GM03348 (cell line): ENCODE data around the gene PARM1.

ENCODE experiments used
- DNase-seq: peaks from one replicate; pipeline ENCODE4 v3.0.0; 2012; ENCODE audit warnings: low spot score

Gene PARM1

DNA sequence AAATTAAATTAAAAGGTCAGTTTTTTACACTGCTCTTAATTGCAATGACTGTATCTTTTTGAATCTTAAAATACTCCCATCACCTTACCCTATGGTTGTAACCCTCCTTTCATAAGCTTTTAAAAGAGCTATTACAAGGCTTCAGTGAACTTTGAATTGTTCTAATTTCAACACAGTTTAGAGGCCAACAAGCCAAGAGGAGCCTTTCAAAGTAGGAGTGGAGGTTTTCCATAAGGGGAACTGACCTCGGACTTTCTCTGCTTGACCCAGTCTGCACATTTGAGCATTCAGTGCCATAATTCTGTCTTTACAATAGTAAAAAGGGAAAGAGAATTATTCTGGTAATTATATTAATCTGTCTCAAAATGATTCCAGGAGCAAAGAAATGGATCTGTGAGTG lies 98.9 kb downstream of the PARM1 start:
- DNase-seq: no peak

DNA sequence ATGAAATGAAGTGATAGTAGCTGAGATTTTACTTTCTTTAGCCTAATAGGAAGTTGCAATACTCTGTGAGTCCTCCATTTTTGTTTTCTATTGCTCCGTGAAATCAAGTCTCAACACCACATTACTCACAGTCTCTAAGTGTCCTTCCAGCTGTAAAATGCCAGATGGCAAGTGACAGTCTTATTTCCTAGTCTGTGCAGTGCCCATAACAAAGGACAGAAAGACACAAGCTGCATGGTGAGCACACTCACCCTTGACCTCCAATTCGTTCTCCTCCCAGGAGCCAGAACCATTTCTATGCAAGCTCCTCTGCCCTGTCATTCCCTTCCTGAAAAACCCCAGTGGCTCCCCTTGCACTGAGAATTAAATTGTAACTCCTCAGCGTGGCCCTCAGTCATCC lies 101.6 kb downstream of the PARM1 start:
- no peak for DNase-seq

DNA sequence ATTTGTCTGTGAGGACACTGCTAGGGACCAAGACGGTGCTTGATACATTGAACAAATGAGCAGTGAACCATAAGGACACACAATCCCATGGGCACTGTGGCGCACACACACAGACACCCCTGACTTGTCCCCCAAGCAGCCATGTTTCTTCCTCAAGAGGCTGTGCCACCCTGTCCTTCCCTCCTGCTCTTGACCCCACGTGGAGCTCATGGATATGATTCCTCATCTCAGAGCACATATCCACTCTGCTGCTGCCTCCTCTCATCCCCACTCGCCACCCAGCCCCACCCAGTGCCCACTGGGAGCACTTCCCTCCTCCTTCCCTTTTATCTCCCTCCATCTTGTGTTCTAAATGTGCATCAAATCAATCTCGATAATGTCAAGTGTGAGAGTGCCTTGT lies 102.4 kb downstream of the PARM1 start:
- DNase-seq: no peak

DNA sequence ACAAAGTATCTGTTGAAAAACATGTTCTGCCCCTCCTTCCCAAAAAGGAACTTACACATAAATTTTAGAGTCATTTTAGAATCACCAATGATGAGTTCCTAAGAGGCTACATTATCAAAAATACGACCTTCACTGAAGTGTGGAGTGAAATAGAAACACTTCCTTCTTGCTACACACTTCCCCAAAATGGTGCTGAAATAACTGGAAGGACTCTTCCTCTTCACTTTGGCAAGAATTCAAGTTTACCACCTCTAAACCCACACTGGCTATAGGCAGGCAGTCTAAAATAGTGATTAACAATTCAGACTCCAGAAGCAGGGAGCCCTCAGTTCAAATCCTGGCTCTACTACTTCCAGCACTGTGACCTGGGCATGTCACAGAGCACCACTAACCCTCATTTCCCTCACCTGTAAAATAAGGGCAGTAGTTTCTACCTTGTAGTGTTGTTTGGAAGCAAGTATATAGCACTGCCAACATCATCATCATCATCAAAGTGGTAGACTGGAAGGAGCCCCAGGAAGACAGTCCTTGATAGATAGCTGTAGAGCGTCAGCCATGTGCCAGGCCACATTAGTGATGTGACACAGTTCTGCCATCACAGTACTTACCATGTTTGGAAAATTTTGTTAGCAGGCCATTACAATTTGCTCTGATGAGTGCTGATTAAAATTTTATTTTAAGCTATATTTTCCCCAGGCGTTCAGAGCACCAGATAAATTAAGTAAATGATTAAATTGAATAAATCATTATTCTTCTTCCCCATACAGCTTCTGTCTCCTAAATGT lies 103.3 kb downstream of the PARM1 start:
- DNase-seq: no peak

DNA sequence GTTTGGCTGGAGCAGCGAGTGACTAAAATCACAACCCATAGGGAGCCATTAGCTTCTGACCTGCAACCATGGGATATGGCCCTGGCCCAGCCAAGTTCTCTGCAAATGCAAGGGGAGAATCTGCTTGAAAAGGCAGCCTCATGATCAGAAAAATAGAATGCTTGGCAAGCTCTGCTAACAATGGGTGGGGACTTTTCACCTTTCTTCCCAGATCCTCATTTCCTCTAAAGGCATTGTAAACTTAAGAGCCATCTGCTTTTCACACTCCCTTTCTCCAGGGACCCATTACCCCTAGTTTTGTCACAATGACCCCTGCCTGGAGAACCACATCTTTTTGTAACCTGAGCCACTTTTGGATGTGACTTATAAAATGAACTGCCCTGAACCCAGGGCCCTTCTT lies 104.3 kb downstream of the PARM1 start:
- no peak for DNase-seq

DNA sequence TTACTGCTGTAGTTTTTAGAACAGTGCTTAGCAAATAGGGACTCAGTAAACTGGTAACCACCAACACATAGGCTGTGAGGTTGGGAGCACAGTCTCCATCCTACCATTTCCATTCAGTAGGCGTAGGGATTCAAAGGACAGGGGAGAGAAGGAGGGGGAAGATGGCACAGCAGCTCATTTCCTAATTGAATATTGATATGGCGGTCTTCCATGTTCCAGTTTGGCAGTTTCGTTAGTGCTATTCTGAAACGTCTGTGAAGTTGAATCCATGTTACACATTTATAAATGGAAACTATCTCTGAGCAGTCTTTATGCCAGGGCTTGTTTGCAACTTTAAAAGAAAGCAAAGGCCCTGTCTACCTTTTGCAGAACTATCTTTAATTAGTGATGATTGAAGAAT lies 105.5 kb downstream of the PARM1 start:
- no peak for DNase-seq

DNA sequence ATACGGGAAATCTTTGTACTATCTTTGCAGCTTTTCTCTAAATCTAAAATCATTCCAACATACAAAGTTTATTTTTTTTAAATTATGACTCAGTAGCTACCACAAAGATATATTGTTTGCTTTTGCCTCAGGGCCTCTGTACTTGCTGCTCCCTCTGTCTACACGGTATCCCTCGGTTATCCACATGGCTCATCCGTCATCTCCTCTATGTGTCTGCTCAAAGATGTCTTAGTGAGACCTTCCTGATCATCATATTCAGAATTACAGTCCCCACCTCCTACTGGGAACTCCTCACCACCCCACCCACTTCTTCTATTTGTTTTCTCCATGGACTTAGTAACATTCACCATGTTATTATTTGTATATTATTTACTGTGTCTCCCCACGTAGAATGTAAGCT lies 107.8 kb downstream of the PARM1 start:
- no peak for DNase-seq

DNA sequence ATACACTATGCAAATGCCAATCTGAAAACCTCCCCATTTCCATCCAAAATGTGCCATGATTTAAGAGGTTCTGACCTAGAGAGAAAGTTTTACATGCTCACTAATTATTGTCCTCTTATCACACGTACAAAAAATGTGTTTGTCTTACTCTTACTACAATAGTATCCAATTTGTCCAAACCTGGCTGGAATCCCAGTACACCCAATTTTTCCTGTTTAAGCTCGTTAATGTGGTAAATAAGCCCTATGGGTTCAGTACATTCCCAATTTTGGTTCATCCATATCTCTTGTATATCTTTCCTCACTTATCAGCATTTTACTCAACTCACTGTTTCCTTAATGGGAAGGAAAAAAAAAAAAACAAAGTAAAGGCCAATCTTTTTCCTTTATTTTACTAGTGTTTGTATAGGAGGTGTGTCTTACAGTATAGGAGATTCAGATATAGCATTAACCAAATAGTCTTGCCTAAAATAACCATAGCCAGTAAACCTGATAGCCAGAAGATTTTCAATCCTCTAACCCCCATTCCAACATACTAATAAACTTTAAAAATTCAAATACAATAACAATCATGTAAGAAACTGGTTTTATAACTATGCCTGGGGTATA lies 109.8 kb downstream of the PARM1 start:
- no peak for DNase-seq

DNA sequence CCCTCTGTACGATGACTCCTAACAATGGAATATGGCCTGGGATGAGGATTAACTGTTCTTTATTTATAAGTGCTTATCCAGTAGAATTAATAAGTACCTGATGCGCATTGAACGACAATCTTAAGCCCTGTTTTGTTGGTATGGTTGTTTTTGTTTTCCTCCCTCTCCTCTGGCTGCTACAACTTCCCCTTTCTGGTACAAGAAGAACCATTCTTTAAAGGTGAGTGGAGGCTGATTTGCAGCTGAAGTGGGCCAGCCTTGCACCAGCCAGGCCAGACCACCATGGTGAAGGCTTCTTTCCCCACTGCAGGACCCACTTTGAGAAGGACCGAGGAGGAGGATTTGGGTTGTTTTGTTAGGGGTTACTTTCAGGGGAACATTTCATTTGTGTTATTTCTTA lies 113.3 kb downstream of the PARM1 start:
- no peak for DNase-seq

DNA sequence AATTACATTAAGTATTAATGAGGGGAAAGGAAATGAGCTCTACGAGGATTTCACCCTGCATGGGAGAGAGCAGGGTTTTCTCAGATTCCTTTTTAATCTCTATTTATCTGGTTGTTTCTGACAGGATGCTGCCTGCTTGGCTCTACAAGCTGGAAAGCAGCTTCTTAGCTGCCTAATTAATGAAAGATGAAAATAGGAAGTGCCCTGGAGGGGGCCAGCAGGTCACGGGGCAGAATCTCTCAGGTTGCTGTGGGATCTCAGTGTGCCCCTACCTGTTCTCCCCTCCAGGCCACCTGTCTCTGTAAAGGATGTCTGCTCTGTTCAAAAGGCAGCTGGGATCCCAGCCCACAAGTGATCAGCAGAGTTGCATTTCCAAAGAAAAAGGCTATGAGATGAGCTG lies 113.7 kb downstream of the PARM1 start:
- DNase-seq: no peak

DNA sequence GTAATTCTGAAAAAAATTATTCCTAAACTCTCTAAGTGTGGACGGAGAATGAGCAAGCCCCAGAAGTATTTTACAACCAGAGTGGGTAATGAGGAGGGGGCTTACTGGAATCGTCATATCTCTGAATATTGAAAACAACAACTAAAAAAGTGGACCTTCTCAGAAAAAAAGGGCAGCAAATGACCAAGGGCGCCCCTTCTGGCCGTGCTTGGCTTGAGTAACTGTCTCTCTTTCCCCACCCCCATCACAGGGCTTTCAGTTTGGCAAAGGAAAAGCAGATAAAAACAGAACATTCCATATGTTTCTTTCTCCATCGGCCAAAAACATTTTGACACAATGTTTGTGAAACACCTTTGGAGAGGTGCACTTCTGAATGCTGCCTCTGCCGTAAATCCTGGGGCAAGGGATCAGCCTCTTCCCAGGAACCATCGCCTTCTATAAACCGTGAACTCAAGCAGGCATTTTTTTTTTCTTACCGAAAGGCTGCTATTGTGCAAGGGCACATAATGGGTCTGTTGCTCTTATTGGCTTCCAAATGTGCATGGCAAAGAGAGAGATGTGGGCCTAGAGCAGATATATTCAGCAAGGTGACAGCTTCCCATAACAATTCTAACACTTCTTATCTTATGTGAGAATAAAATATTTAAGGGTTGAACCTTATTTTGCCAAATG lies 115.4 kb downstream of the PARM1 start:
- DNase-seq: no peak

DNA sequence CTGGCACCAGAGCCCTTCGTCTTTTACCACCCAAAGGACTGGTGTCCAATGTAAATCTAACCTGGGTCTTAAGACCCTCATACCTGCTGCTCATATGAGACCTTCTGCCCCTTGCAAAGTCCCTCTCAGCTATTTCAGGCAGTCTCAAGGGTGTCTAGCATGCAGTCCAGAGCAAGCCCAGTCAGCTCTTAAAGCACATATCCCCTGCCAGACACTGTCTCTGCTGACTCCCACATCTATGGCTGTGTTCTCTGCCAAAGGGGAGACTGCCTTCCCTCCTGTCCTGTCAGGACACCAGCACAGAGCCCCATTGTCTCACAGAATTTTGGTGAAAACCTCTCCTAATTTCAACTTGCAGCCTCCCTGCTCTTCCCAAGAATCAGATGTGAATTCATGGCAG lies 118.5 kb downstream of the PARM1 start:
- DNase-seq: no peak

DNA sequence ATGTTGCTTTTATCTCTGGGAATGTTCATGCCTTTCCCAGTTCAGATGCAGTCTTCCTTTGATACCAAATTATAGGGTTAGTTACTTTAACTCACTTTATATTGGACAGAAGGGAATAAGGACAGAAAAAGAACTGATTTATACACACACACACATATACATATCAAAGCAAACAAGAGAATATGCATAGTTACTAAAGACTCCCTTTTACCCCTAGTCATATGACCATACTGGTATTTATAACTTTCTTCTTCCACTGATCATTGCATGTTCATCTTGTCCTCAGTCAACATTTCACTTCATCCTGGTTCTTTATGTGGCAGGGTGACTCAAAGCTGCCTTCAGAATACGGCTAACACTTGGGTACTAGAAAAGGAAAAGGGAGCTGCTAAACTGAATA lies 120.4 kb downstream of the PARM1 start:
- DNase-seq: no peak

DNA sequence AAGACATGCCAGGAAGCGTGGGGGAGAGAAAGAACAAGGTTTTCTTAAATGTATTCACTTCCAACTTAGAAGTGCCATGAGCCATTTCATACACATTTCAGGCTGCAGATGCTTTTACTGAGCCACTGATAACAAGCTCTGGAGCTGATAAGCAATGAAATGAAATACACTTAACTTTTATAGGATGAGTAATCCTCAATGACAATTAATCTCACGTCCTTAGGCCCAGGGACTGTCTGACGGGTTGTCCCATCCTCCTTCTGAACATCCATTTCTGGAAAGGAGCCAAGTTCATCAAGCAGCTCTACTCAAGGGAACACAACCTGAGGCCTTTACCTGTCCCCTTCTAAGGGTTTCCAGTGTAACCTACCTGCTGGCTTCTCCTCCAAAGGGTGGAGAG lies 121.2 kb downstream of the PARM1 start:
- no peak for DNase-seq

DNA sequence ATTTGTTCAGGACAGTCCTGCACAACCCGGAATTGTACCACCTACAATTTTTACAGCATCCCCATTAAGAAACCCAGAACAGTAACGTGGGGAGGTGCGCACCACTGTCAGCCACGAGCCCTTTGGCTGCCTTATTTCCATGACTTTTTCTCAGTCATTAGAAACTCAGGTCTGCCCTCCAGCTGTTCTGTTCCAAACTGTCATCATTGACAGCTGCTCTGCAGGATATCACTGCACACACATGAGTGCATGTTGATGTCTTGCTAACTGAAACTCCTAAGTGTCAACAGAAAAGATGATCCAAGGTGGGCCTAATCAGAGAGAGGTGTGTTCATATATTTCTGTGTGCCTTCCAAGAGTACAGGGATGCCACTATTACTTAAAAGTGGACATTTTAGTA lies 123.4 kb downstream of the PARM1 start:
- no peak for DNase-seq

DNA sequence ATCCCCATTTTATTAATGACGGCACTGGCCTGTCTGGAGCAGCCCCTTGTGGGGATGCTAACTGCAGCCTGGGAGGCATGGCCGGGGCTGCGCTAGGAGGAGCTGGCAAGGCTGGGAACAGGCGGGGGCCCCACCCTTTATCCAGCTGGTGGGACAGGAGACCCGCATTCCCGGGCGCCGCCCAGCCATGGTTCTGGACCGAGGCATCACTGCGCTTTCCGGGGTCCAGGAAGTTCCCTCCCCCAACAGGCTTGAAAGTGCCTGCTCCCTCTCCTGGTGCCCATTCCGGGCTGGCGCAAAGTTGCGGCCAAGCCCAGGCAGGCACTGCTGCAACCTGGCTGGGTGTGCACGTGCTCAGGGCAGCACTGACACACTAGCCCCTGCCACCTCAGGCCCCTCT lies 124.5 kb downstream of the PARM1 start:
- no peak for DNase-seq

DNA sequence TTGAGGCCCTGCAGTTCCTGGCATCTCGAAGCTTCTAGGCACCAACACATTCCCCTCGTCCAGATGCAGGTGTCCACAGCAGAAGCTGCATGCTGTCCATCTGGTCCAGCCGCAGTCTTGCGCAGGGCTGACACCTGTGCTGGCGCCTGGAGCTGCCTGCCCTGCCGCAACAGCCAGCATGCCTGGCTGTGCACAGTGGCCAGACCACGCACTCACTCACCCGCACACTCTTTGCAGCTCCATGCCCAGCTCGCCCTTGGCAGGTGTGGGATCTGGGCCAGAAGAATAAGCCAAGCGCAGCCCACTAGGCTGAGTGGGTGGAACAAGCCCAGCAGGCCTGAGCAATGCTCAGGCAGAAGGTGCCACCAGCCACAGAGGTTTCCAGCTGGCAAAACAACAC lies 125.6 kb downstream of the PARM1 start:
- no peak for DNase-seq

DNA sequence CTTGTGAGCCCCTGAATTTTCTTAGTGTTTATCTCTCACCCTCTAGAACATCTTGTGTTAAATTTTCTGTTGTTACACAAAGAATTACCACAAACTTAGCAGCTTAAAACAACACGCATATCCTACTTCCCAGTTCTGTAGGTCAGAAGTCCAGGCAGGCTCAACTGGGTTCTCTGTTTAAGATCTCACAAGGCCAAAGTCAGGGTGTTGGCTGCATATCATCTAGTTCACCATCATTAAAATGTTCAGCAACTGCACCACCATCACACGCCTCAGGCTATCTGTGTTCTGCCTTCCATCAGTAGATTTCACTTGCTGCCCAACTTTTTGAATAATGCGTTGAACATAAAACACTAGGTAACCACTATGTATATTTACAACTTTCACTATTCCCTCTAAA lies 130.5 kb downstream of the PARM1 start:
- no peak for DNase-seq

DNA sequence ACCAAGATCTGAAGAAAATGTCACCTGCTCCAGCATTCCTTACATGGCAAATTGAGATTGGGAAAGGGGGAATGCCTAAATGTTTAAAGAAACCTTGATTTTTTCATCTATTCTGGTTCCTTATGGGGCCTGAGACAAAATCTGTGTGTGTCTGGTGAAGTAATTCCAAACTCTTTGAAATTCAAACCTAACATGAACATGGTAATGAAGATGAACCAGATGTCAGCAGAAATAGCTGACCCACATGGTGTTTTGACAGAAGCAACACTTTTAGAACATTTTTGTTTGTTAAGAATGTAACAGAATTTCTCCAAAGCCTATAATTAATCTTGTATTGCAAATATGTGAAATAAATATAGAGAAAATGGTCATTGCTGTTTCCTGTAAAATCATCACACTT lies 133.0 kb downstream of the PARM1 start:
- no peak for DNase-seq

DNA sequence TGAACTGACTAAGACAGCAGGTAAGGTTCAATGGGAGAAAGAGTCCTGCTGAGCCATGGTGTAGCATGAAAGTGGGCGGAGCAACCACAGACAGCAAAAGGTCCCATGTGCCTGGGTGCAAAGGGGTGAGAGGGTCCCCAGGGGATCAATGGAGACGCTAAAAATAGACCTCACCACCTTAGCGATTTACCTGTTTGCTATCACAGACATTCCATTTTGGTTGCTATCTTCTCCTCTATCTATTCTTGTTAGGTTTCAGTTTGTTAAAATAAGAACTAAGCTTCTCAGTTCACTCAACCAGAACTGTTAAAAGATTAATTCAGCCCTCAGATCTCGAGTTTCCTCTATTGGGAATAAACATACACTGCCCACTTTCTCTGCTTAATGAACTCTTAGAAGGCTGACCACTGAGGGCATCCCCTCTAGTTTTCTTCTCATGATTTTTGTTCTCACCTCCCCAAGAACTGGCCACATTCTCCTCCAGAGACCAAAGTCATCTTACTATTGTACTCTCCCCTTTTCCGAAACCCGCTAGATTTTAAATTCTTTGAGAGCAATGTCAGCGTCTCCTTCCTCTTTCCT lies 136.7 kb downstream of the PARM1 start:
- no peak for DNase-seq

DNA sequence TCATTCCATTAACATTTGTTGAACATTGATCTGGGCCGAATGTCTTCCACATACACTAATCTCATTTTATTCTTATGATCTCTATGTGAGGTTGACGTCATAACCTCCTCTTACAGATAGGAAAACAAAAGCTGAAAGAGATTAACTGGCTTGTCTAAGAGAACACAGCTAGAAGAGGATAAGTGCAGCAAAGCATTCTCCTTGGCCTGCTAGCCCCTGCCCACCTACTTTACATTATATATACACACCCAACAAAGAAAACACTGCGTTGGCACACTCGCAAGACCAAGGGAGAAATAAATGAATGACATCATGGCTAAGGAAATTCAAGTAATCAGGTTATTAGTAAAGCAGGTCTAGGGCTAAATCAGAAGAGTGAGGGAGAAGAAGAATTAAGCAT lies 138.4 kb downstream of the PARM1 start:
- no peak for DNase-seq

DNA sequence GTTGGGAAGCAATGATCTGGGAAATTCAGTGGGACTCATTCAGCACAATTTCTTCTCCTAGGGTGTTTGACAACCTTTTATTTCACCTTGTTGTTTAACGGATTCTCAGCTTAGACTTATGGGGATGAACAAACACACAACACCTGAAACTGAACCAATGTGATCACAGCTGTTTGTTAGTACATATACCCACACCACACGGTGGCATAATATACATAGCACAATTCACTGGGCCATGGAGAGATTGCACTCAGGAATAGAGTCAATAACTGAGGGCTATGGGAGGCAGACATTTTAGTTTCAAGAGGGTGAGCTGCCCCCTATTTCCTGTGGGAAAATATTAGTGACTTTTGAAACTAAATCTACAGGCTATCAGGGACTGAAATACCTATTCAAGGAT lies 148.0 kb downstream of the PARM1 start:
- no peak for DNase-seq

DNA sequence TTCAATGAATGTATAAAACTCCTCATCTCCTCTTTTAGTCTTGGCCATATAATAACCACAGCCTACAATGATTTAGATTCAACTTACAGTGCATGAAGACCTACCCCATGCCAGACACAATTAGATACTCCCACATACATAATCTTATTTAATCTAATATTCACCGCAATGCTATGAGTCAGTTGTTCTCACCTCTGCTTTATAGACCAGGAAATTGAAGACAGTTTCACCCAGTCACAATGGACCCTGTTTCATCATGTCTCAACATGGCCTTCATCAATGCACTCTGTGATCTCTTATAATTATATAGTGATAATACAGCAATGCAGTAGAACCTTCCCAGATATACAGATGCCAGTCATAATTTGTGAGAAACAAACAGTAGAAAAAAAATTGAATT lies 148.6 kb downstream of the PARM1 start:
- DNase-seq: no peak
